ENCODE measurements around the gene ZNF597.

ZNF597 gene

GRCh38 chr16:3460121-3460520 lies 16.8 kb upstream of the ZNF597 start:
- Histone ChIP-seq H3K27me3 (ENCODE audit: control insufficient read depth, insufficient read depth, low read length) (no peaks in the 10 kb centered on the region), H3K9ac (ENCODE audit: low read depth, low read length) (no peak overlapping the region), H3K4me1 (ENCODE audit: control insufficient read depth, insufficient read depth, low read length) (peaks cover 40% of the 10 kb centered on the region), H3K9me3 (replicated peaks; ENCODE audit: low read length) (no peaks in the 10 kb centered on the region), H3K4me2 (ENCODE audit: low read length) (peak overlapping the region; percentile 92), H3K4me3 (ENCODE audit: low read length) (peak overlapping the region; percentile 82), H3K36me3 (ENCODE audit: insufficient read depth, low read length) (no peaks in the 10 kb centered on the region)

DNA sequence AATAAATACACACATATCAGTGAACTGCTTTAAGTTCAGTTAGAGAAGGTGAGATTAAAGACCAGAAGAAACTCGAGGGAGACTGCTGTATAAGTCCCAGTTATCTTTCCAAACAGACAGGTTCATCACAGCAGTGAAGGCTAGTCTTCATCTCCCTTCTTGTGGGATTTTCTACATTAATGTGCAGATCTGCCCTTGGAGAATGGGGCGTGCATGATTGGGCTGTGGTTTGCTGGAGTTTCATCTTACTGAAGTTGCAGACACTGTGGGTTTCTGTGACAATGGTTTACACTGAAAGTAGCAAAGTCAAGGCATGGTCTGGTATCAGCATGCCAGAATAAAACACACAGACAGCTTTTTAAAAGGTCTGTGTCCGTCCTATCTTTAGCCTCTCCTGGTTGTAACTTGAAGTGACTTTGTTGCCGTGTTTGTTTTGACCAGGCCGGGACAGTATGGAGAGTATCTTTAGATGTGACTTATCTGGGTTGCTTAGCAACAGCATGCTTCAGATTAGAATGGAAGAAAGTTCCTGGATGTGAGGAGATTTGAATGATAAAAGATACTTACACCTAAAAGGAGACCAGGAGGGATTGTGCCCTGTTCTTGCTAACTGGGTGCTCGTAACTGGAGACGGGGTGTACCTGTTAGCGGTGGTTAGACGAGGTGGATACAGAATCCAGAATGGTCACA lies 16.2 kb upstream of the ZNF597 start:
- H3K4me2 ChIP-seq (ENCODE audit: low read length) = peak overlapping the region; percentile 92
- H3K4me3 ChIP-seq (ENCODE audit: low read length) = peak overlapping the region; percentile 82
- H3K9ac ChIP-seq (ENCODE audit: low read depth, low read length) = peak overlapping the region; percentile 95
- no peaks in the 10 kb centered on the region for H3K9me3 ChIP-seq (replicated peaks; ENCODE audit: low read length)
- H3K4me1 ChIP-seq (ENCODE audit: control insufficient read depth, insufficient read depth, low read length) = peaks cover 37% of the 10 kb centered on the region
- no peaks in the 10 kb centered on the region for H3K36me3 ChIP-seq (ENCODE audit: insufficient read depth, low read length)
- no peaks in the 10 kb centered on the region for H3K27me3 ChIP-seq (ENCODE audit: control insufficient read depth, insufficient read depth, low read length)

DNA sequence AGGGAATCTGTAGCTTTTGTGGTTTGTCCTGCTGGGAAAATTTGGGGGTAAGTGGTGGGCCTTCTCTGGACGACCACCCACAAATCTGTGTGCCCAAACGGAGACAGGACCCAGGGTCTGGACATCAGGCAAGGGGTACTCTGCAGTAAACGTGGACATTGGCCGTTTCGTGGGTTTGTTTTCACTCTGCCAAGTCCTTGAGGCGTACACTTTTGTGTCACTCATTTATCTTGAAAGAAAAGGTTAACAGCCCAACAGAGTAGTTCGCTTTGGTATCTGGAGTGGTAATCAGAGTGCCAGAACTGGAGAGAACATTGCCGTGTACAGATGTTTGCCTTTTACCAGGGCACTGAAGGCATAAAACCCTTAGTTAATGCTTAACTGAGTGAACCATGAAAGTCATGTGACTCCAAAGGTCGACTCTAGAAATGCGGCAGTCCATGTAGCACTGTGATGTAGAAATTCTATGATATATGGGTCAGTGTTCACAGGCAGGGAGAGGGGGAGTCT lies 15.6 kb upstream of the ZNF597 start:
- H3K9ac ChIP-seq (ENCODE audit: low read depth, low read length) = peak overlapping the region; percentile 95
- H3K4me3 ChIP-seq (ENCODE audit: low read length) = peak overlapping the region; percentile 82
- no peaks in the 10 kb centered on the region for H3K27me3 ChIP-seq (ENCODE audit: control insufficient read depth, insufficient read depth, low read length)
- no peaks in the 10 kb centered on the region for H3K9me3 ChIP-seq (replicated peaks; ENCODE audit: low read length)
- H3K4me1 ChIP-seq (ENCODE audit: control insufficient read depth, insufficient read depth, low read length) = peaks cover 34% of the 10 kb centered on the region
- H3K36me3 ChIP-seq (ENCODE audit: insufficient read depth, low read length) = no peaks in the 10 kb centered on the region
- peak overlapping the region; percentile 92 for H3K4me2 ChIP-seq (ENCODE audit: low read length)

- Histone ChIP-seq H3K36me3 (ENCODE audit: insufficient read depth, low read length) (no peaks in the 10 kb centered on the region), H3K9me3 (replicated peaks; ENCODE audit: low read length) (no peaks in the 10 kb centered on the region), H3K9ac (ENCODE audit: low read depth, low read length) (peak overlapping the region; percentile 95), H3K4me1 (ENCODE audit: control insufficient read depth, insufficient read depth, low read length) (peaks cover 34% of the 10 kb centered on the region), H3K4me3 (ENCODE audit: low read length) (peak overlapping the region; percentile 82), H3K4me2 (ENCODE audit: low read length) (peak overlapping the region; percentile 92), H3K27me3 (ENCODE audit: control insufficient read depth, insufficient read depth, low read length) (no peaks in the 10 kb centered on the region)
Observed at GRCh38 chr16:3458278-3458851, 15.1 kb upstream of the ZNF597 start.

GRCh38 chr16:3457434-3458252 lies 14.3 kb upstream of the ZNF597 start:
- peak overlapping the region; percentile 90 for H3K4me2 ChIP-seq (ENCODE audit: low read length)
- peaks cover 34% of the 10 kb centered on the region for H3K4me1 ChIP-seq (ENCODE audit: control insufficient read depth, insufficient read depth, low read length)
- no peaks in the 10 kb centered on the region for H3K36me3 ChIP-seq (ENCODE audit: insufficient read depth, low read length)
- no peaks in the 10 kb centered on the region for H3K9me3 ChIP-seq (replicated peaks; ENCODE audit: low read length)
- peak overlapping the region; percentile 95 for H3K9ac ChIP-seq (ENCODE audit: low read depth, low read length)
- no peaks in the 10 kb centered on the region for H3K27me3 ChIP-seq (ENCODE audit: control insufficient read depth, insufficient read depth, low read length)
- peak overlapping the region; percentile 82 for H3K4me3 ChIP-seq (ENCODE audit: low read length)

GRCh38 chr16:3454631-3455147 lies 11.4 kb upstream of the ZNF597 start:
- Histone ChIP-seq H3K9ac (ENCODE audit: low read depth, low read length) (no peak overlapping the region), H3K9me3 (replicated peaks; ENCODE audit: low read length) (no peaks in the 10 kb centered on the region), H3K4me2 (ENCODE audit: low read length) (no peak overlapping the region), H3K27me3 (ENCODE audit: control insufficient read depth, insufficient read depth, low read length) (no peaks in the 10 kb centered on the region), H3K4me3 (ENCODE audit: low read length) (no peak overlapping the region), H3K4me1 (ENCODE audit: control insufficient read depth, insufficient read depth, low read length) (peaks cover 30% of the 10 kb centered on the region), H3K36me3 (ENCODE audit: insufficient read depth, low read length) (no peaks in the 10 kb centered on the region)

- no peak overlapping the region for H3K4me3 ChIP-seq (ENCODE audit: low read length)
- H3K27me3 ChIP-seq (ENCODE audit: control insufficient read depth, insufficient read depth, low read length) = no peaks in the 10 kb centered on the region
- H3K9ac ChIP-seq (ENCODE audit: low read depth, low read length) = no peak overlapping the region
- H3K36me3 ChIP-seq (ENCODE audit: insufficient read depth, low read length) = no peaks in the 10 kb centered on the region
- H3K9me3 ChIP-seq (replicated peaks; ENCODE audit: low read length) = no peaks in the 10 kb centered on the region
- H3K4me1 ChIP-seq (ENCODE audit: control insufficient read depth, insufficient read depth, low read length) = peaks cover 24% of the 10 kb centered on the region
- H3K4me2 ChIP-seq (ENCODE audit: low read length) = no peak overlapping the region
Observed at GRCh38 chr16:3454093-3454492, 10.8 kb upstream of the ZNF597 start.

GRCh38 chr16:3444032-3444388 lies 706 bp upstream of the ZNF597 start:
- no peaks in the 10 kb centered on the region for H3K4me1 ChIP-seq (ENCODE audit: control insufficient read depth, insufficient read depth, low read length)
- peak overlapping the region; percentile 77 for H3K4me3 ChIP-seq (ENCODE audit: low read length)
- H3K27me3 ChIP-seq (ENCODE audit: control insufficient read depth, insufficient read depth, low read length) = no peaks in the 10 kb centered on the region
- peak overlapping the region; percentile 78 for H3K4me2 ChIP-seq (ENCODE audit: low read length)
- peaks cover 17% of the 10 kb centered on the region for H3K36me3 ChIP-seq (ENCODE audit: insufficient read depth, low read length)
- H3K9me3 ChIP-seq (replicated peaks; ENCODE audit: low read length) = no peaks in the 10 kb centered on the region
- H3K9ac ChIP-seq (ENCODE audit: low read depth, low read length) = peak overlapping the region; percentile 91

GRCh38 chr16:3439637-3440036 lies 3.7 kb downstream of the ZNF597 start:
- no peak overlapping the region for H3K4me2 ChIP-seq (ENCODE audit: low read length)
- peaks cover 5% of the 10 kb centered on the region for H3K27me3 ChIP-seq (ENCODE audit: control insufficient read depth, insufficient read depth, low read length)
- H3K9ac ChIP-seq (ENCODE audit: low read depth, low read length) = no peak overlapping the region
- H3K4me3 ChIP-seq (ENCODE audit: low read length) = no peak overlapping the region
- peaks cover 11% of the 10 kb centered on the region for H3K36me3 ChIP-seq (ENCODE audit: insufficient read depth, low read length)
- H3K4me1 ChIP-seq (ENCODE audit: control insufficient read depth, insufficient read depth, low read length) = no peaks in the 10 kb centered on the region
- H3K9me3 ChIP-seq (replicated peaks; ENCODE audit: low read length) = no peaks in the 10 kb centered on the region

DNA sequence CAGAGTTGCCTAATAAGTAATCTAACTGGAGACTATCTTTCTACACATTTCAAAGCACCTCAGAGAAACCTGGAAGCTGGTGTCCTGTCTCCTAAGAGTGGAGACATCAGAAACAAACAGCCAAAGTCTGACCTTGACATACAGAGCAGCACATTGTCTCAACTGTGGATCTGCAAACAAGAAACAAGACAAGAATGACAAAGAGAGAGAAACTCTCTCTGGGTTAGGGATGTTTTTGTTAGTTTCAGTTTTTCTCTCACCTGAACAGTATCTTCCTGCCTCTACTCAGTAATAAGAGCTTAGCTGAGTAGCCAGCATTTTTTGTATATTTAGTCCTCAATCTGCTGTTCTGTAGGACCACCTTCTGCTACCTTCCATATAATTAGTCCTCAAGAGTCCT lies 8.9 kb downstream of the ZNF597 start:
- H3K27me3 ChIP-seq (ENCODE audit: control insufficient read depth, insufficient read depth, low read length) = peaks cover 7% of the 10 kb centered on the region
- peaks cover 17% of the 10 kb centered on the region for H3K36me3 ChIP-seq (ENCODE audit: insufficient read depth, low read length)
- no peak overlapping the region for H3K4me2 ChIP-seq (ENCODE audit: low read length)
- no peaks in the 10 kb centered on the region for H3K4me1 ChIP-seq (ENCODE audit: control insufficient read depth, insufficient read depth, low read length)
- H3K9ac ChIP-seq (ENCODE audit: low read depth, low read length) = no peak overlapping the region
- H3K9me3 ChIP-seq (replicated peaks; ENCODE audit: low read length) = no peaks in the 10 kb centered on the region
- no peak overlapping the region for H3K4me3 ChIP-seq (ENCODE audit: low read length)

DNA sequence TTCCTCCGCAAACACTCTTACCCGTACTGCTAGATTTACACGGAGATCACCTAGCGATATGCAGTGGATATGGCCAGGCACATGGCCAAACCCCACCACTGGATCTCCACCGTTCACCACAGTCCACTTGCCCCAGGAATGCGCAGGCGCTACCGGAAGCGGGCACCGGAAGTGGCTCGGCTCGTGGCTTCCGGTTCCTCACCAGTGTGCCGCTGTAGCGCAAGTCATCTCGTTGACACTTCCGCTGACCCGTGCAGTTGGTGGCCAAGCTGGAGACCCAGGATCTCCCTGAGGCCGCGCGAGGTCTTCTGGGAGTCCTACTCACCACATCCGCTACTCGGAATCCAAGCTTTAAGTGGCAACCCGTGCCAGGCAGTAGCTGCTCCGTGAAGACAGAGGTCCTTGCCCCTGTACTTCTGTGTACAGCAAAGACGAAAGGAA lies 11.5 kb downstream of the ZNF597 start:
- Histone ChIP-seq H3K4me1 (ENCODE audit: control insufficient read depth, insufficient read depth, low read length) (no peaks in the 10 kb centered on the region), H3K4me2 (ENCODE audit: low read length) (peak overlapping the region; percentile 77), H3K9ac (ENCODE audit: low read depth, low read length) (no peak overlapping the region), H3K9me3 (replicated peaks; ENCODE audit: low read length) (no peaks in the 10 kb centered on the region), H3K27me3 (ENCODE audit: control insufficient read depth, insufficient read depth, low read length) (peaks cover 7% of the 10 kb centered on the region), H3K36me3 (ENCODE audit: insufficient read depth, low read length) (peaks cover 9% of the 10 kb centered on the region), H3K4me3 (ENCODE audit: low read length) (peak overlapping the region; percentile 67)
